GM11168 (cell line): ENCODE data around the gene CPLX1.

Experiments used
- in situ Hi-C: fragments of 300-500 bp; cut with MboI; formaldehyde crosslinking; loops from one replicate; pipeline ENCODE4 v1.12.0; 2022; ENCODE audit warnings: low sequenced_read_pairs; ENCODE audit not compliant: unreplicated experiment

CPLX1 gene

DNA sequence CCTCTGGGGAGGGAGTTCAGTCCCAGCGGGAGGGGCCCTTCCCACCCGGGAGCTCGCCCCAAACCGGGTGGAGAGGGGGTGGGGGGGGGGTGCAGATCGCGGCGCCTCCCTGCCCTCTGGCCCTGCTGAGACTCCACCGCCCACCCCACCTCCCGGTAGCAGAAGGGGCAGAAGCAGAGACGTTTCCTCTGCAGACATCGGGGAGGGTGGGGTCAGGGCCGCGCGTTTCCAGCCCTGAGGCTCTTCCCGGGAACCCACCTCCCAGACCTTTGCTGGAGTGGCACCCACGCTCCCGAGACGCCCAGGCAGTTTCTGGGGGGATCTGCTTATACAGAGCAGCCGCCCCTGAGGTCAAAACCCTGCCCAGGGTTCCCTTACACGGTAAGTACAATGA, 30.2 kb downstream of the CPLX1 start:
- in situ Hi-C loops: no loop called here

DNA sequence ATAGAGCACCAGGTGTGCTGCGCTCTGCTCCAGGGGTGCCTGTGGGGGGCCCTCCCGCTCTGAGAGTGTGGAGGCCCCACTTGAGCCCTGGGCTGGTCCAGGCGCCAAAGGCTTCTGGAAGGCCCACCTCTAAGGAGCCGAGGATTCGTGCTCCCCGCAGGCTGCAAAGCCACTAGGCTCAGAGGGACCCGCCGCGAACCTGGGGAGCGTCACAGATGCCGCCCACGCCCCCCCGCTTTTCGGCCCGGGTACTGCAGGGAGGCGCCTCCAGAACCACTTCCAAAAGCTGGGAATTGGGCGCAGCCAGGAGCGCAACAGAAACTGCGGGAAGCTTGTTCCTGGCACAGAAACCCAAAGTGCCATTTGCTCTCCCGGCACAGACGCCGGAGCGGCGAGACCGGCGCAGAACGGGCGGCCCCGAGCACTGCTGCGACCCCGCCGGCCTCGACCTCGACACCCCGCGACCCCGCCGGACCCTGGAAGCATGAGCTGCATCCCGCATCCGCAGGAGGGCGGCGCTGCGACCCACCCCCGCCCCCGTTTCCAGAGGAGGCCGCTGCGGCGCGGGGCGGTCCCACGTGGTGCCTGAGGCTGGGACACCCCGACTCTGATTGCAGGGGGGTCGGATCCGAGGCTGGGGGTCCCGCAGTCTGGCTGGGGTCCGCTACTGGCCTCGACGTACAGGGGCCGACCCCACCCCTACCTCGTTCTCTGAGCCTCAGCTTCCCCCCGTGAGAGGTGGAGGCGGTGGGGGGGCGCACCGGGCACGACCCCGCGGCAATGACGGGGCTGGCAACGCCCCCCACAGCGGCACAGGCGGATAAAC, 30.8 kb downstream of the CPLX1 start:
- in situ Hi-C loops: no loop called here

DNA sequence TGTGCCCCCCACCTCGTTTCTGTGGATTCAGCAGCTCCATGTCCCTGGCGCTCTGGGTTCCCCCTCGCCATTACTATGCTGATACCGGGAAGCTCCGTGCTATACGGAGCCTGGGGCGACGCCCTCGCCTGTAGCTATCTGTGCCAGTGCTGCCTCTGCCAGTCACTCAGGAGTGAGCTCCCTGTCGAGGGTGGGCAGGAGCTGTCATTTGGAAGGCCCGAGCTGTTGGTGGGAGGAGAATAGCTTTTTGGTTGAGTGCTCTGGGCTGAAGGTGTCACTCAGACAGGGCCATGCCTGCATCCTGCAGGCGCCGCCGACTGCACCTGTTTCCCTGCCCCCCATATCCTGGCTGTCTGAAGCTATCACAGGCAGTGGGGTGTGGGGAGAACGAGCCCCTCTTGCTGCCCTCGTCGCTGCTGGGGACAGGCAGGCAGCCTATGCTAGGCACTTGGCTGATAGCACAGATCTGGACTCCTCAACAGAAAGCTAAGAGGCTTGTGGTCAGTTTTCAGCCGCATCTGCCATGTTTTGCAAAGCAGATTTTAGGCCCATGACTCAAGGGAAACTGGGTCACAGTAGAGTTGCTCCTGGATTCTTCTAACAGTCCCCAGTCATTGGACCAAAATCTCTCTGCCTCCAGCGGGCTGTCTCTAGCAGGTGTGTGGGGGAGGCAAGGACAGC, 31.8 kb downstream of the CPLX1 start:
- in situ Hi-C loops: no loop called here

DNA sequence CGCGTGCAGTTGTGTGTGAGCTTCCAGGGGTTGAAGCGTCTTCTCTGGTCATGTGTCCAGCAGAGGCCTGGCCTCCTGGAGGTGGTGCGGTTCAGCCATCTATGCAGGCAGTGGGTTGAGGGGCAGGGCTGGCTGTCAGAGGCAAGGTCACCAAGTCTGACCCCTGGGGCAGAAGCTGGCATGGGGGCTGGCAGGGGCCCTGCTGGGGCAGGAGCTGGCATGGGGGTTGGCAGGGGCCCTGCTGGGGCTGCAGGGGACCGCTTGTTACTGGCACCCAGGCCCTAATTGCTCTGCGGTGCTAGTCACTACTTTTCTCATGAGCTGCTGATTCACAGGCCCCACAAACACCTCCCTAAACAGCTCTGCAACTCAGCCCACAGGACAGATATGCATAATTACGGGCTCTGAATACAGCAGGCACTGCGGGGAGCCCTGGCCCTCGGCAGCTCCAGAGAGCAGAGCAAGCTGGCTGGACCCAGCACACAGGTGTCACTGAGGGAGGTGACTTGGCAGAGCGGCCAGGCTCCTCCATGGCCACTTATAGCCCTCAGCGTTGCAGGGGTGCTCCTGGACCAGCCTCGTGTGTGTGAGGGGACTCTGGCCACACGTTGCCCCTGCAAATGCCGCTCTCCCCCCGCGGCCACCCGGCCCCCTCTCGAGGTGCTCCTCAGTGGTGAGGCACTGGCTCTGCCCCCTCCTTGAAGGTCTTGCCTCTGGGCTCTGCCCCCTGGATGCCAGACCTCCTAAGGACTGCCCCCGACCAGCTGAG, 32.7 kb downstream of the CPLX1 start:
- in situ Hi-C loops: no loop called here

DNA sequence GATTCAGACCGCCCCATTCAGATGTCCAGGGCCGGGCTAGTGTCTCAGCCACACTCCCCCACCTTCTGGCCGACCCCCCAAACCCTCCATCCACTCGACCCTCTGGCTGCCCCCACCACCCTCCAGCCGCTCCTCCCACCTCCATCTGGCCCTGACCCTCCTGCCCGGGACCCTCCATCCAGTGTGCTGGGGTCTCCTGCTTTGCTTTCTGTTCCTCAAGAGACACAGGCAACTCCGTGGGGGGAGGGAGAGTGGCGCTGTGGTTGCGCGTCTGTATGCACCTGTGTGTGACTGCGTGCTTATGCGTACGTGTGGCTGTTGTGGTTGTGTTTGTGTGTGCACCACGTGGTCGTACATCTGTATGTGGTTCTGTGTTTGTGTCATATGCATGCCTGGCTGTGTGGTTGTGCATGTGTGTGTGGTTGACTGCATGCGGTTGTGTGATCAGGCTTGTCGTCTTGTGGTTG, 33.3 kb downstream of the CPLX1 start:
- in situ Hi-C loops: no loop called here

DNA sequence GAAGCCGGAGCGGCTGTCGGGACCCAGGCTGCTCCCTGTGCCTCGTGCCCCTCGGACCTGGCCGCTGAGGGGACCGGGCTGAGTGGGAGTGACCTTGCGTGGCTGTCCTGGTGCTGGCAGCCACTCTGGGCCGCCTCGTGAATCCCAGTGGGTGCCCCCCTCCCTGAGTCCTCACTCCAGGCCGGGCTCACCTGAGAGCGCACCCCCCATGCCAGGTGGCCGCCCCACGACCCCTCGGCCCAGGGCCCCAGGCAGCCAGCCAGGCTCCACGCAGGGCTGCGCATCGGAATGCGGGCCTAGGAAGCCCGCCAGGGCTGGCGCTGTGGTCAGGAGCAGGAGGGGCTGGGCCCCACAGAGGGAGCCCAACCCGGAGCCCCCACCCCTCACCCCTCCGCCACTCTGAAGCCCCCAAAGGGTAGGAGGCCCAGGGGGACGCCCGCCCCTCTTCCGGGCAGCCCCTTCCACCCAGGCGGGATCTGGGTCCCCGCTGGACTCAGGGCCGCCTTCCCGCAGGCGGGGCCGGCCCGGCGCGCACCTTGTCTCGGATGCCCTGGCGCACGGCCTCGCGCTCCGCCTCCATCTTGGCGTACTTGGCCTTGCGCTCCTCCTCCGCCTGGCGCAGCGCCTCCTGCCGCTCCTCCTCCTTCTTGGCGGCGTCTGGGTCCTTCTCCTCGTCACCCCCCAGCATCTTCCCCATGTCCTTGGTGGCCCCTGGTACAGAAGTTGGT, 33.9 kb downstream of the CPLX1 start:
- in situ Hi-C loops: no loop called here

DNA sequence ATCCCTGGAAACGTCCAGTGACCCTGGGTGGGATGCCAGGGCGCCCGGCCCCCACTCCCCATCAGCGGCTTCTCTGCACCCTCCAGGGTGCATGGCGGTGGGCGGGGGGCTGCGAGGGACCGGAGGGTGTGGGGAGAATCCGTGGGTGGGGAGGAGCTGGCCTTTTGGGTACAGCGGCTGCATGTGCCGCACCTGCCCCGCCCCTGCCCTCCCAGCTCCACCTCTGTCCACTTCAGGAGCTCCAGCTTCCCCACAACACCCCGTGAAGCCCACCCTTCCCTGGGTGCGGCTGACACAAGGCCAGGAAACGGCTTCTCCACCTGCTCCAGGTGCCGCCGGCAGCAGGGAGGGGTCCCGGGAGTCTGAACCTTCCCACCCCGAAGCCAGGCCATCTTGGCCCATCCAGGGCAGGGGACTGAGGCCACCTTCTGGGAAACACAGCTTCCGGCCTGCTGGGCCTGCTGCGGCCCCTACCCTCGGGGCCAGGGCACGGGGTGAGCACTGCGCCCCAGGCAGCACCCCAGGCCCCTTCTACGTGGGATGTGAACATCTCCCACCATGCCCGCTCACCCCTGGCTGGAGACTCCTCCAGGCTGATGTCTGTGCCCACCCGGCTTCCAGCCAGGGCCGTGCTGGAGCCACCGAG, 34.6 kb downstream of the CPLX1 start:
- in situ Hi-C loops: no loop called here

DNA sequence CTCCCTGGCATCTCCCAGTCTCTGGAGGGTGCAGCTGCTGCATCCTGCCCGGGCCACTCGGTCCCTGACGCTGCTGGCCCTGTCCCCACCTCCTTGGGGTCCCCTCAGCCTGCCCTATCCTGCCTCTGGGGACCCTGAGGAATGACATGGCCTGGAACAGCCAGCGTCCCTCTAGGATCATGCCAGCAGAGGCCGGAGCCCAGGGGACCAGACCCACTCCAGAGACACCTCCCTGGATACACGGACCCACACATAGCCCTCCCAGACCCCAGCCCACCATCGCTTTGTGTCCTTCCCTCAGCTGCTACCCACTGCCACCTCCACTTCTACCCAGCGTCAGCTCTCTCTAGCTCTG, 35.5 kb downstream of the CPLX1 start:
- in situ Hi-C loops: no loop called here

DNA sequence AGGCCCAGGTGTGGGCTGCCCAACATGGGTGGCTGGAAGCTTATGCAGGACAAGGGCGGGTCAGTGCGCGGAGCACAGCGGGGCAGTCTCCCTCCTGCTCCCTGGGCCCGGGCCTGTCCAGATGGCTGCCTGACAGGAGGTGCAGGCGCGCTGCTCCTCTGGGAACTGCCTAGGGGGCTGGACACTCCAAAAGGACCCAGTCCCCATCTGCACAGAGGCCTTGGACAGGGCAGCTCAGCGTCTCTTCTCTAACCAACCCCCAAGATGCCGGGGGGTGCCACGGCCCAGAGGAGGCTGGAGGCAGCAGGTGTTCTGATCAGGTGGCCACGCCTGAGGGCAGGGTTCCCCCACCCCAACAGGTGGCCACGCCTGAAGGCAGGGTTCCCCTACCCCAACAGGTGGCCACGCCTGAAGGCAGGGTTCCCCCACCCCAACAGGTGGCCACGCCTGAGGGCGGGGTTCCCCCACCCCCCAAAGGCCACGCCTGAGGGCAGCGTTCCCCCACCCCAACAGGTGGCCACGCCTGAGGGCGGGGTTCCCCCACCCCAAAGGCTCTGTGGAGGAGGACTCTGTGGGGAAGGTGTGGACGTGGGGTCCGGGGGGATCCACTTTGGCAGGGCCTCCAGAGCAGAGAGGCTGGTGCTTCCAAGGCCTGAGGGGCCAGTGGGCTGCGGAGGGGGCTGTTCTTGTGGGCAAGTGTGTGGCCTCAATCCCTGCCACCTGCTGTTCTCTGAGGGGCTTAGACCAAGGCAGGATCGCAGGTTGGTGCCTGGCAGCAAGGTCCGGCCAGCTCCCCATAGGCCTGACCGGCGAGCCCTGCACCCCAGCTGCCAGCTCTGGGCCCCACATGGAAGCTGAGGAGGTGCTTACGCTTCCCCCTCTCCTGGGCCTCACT, 36.1 kb downstream of the CPLX1 start:
- in situ Hi-C loops: no loop called here

DNA sequence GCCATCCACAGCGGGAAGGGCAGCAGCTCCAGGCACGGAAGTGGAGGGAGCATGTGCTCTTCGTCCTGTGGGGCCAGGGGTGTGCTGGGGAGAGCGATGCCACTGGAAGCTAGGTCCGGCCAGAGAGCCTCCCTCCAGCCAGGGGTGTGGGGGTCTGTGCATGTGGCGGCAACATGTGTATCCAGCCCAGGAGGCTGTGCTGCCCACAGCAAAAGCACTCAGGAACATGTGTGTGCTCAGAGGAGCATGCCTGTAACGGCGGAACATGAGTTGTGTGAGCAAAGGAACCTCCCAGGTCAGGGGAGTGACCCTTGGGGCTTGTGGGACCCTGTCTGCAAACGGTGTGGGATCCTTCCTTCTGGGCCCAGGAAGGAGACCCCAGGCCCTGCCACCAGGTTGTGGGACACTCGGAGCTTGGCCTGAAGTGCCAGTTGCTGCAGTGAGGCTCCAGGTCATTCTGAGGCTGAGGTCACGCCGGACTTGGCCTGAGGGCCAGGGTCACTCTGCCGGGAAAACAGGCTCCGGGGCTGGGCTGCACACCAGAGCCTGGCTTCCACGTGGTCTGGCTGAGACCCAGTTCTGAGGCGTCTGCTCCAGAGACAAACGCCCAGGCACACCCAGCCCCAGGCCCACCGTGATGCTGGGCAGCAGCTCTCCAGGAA, 37.2 kb downstream of the CPLX1 start:
- in situ Hi-C loops: no loop called here

DNA sequence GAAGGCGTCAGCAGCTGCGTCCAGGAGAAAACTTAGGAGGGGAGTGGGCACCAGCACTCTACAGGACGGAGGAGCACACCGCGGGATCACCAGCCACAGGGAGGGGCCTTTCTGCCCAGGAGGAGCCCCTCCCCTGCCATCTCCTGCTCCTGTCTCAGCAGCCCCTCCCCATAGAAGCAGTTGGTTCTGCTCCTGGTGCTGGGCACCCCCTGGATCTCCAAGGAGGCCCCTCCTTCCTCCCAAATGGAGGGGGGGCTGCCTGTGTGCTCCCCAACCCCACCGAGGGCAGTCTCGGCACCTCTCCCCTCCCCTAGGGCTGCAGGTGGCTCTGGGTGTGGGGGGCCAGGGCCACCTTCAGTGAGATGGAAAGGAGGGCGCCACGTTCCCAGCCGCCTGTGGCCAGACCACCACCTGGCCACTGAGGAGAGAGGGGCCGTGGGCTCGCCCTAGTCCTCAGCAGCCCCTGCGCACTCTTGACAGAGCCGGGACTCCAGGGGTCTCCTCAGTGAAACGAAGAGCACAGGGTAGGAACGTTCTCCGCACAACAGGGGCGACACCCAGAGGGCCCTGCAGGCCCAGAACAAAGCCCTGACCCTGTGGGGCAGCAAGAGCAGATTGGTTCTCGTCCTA, 37.8 kb downstream of the CPLX1 start:
- in situ Hi-C loops: no loop called here

DNA sequence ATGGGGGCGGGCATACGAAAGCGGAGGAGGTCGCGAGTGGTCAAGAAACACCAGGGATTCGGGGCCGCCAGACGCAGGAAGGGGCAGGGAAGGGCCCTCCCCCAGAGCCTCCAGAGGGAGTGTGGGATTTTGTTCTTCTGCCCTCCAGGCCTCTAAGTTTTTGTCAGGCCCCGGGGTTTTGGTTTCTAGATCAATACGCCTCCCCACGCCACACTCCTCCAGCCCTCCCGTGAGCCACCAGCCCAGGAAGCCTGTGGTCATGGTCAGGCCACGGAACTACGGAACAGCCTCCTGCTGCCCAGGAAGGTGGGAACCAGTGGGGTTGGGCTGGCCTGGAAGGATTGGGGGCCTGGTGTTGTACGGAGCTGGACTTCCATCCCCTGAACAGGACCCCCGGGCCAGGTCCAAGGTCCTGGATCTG, 38.4 kb downstream of the CPLX1 start:
- in situ Hi-C loops: no loop called here

DNA sequence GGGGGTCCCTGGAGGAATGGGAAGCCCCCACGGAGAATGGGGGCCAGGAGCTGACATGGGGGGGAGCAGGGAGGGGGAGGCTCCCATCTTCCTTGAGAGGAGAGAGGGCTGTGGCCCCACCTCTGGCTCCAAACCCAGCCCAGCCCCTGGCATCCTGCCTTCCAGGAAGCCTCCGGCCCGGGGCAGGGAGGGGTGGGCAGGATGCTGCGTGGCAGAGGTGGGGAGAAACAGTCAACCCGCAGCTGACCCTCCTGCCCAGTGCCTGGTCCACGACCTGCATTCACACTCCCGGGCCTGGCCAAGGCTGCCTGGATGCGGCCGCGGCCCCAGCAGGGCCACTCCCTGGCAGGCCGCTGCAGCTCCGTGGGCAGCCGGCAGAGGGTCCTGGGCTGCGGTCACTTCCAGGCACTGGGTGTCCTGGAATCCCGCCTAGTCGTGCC, 39.0 kb downstream of the CPLX1 start:
- in situ Hi-C loops: no loop called here

DNA sequence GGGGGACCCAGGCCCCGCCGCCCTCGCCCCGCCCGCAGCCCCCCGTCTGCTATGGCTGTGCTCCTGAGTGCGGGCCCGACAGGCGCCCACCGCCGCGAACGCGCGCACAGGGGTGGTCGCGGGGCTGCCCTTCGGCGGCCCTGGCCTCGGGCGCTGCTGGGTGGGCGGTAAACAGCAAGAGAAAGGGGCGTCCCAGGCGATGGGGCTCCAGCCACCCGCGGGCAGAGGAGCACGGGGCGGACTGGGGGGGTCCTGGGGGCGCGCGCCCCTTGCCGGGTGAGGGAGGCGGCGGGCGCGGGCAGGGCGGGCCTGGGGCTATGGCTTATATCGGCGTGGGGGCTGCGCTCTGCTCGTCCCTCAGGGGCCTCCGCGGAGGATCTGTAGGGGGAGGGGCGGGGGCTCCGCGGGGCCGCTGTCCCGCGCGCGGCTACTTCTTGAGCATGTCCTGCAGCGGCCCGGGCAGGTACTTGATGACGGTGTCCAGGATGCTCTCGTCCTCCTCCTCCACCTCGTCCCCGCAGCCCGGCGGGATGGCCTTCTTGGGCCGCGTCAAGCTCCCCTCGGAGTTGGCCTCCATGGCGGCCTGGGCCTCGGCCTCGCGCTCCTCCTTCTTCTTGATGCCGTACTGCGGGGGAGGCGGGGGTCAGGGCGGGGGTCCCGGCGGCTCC, 39.7 kb downstream of the CPLX1 start:
- in situ Hi-C loops: no loop called here

DNA sequence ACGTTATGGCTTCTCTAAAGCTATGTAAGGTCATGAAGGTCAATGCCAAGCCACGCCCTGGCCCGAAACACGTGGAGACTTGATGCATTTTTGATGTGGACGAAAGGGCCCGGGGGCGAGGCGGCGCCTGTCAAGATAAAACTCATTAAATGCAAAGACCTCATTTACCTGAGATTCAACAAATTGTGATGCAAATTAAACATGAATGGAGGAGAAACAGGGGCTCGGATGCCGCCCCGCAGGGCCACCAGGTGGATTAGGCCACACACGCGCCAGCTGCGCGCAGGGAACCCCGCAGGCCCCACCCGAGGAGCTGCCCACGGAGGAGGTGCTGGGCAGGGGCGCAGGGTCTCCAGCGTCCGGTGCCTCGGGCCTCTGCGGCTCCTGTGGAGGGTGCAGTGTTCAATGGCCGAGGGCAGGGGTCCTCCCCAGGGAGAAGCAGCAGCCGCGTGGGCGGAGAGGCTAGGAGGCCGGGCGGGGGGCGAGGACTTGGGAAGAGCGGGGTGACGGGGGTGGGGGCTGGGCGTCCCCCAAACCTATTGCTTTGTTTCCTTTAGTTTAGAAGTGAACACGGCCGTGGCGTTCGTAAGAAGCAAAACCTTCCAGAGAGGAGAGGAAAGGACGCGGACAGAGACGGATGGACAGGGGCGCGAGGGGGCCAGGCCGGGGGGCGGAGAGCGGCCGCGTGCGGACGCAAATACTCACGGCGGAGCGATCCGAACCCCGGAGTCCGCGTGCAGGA, 40.4 kb downstream of the CPLX1 start:
- in situ Hi-C loops: no loop called here

DNA sequence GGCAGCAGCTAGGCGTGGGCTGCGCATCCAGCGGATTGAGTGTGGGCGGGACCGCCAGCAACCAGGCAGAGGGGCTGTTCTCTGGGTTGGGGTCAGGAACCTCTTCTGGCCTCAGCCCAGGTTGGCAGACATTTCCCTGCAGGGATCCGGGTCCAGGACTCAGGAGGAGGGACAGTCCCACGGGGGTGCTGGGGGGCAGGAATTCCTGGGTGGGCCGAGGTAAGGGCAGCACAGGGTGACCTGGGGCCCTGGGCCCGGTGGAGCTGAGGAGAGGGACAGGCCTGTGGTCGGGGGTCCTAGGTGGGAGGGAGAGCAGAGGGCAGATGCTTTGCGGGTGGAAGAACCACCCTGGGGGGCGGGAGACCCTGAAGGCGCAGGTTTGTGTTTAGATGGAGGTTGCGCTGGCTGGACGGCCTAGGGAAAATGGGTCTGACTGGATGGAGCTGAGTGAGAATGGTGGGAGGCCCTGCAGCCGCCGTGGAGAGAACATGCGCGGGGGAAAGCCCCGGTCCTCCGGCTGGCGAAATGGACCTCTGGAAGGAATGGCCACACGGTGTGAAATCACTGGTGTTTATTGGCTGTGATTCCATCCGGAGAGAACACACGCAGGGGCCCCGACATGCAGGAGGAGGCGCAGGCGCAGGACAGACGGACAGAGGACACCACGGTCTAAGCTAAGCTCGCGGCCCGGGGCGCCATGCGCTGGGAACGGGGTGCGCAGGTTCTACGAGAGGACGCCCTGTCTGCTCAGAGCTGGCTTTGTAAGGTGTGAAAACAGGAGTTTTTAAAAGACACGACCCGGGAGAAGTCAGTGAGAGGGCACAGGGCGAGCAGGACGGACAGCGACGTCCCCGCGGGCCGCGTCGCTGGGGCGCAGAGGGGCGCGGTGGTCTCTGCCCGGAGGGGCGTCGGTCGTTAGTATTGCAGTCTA, 41.3 kb downstream of the CPLX1 start:
- in situ Hi-C loops: no loop called here
